Measurements from ENCODE around the gene TPI1. TPM values are rescaled to one million over a fixed set of nuclear protein-coding genes. Genes with fewer than 3 reads are reported as not detected.

Gene TPI1
- total and polyA plus RNA-seq, 3 experiments from 2014 or later: 613 to 1,374 (median 1,331) TPM

DNA sequence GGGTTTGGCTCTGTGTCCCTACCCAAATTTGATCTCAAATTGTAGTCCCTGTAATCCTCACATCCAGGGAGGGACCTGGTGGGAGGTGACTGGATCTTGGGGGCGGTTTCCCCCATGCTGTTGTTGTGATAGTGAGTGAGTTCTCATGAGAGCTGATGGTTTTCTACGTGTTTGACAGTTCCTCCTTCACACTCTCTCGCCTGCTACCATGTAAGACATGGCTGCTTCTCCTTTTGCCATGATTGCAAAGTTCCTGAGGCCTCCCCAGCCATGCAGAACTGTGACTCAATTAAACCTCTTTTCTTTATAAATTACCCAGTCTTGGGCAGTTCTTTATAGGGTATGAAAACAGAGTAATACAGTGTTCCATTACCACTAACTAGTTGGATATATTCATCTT lies 27.0 kb downstream of the TPI1 start:
- no peak overlapping the region for H3K27ac Mint-ChIP-seq
- peaks cover 0 to 4% of the 10 kb centered on the region in 2 donors for H3K27me3 Mint-ChIP-seq
- no peaks in the 10 kb centered on the region for H3K36me3 Mint-ChIP-seq
- ChIA-PET CTCF (interaction anchor here (1.1 kb wide), 1 partner anchor 22 kb away, joined by 3 read pairs; the partner anchor contains the start of gene SPSB2), POLR2A (no interaction called here)
- no peaks in the 10 kb centered on the region for H3K9me3 Mint-ChIP-seq
- Histone ChIP-seq H3K27ac (ENCODE audit: low read depth, low read length) (no peak overlapping the region), H3K9me3 (ENCODE audit: low read length) (no peaks in the 10 kb centered on the region), H3K27me3 (ENCODE audit: insufficient read depth, low read length, poor library complexity, severe bottlenecking) (no peaks in the 10 kb centered on the region), H3K4me3 (ENCODE audit: low read length) (no peak overlapping the region), H3K4me1 (ENCODE audit: insufficient read depth, low read length) (peaks cover 12% of the 10 kb centered on the region), H3K36me3 (ENCODE audit: insufficient read depth, low read length) (no peaks in the 10 kb centered on the region)
- no peak for DNase-seq
- H3K4me3 Mint-ChIP-seq: no peak overlapping the region
- peaks cover 12 to 19% (median 12%) of the 10 kb centered on the region in 3 donors for H3K4me1 Mint-ChIP-seq

DNA sequence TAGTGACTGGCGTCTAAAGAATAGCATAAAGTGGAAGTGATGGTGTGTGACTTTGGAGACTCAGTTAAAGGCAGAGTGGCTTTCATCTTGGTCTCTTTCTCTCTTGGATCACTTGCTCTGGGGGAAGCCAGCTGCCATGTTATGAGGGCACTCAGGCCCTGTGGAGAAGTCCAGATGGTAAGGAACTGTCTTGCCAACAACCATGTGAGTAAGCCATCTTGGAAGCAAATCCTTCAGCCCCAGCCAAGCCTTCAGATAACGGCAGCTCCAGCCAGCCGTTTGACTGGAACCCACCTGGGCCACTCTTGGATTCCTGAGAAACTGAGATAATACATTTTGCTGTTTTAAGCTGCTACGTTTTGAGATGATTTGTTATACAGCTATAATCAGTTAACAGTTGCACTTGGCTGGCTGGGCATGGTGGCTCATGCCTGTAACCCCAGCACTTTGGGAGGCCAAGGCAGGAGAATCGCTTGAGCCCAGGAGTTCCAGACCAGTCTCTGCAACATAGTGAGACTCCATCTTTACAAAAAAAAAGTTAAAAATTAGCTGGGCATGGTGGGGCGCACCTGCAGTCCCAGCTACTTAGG lies 29.6 kb downstream of the TPI1 start:
- H3K27ac ChIP-seq (ENCODE audit: low read depth, low read length): no peak overlapping the region
- Mint-ChIP-seq H3K4me1 (peaks cover 0 to 4% (median 0%) of the 10 kb centered on the region in 3 donors), H3K9me3 (no peaks in the 10 kb centered on the region), H3K27me3 (peaks cover 0 to 4% of the 10 kb centered on the region in 2 donors), H3K4me3 (no peak overlapping the region), H3K27ac (no peak overlapping the region), H3K36me3 (no peaks in the 10 kb centered on the region)
- H3K36me3 ChIP-seq (ENCODE audit: insufficient read depth, low read length): no peaks in the 10 kb centered on the region
- ChIA-PET CTCF (interaction anchor here (0.7 kb wide), 1 partner anchor 24 kb away, joined by 3 read pairs; the partner anchor contains the start of gene SPSB2), POLR2A (interaction anchor here (0.5 kb wide), 1 partner anchor 14 kb away, joined by 4 read pairs; no protein-coding TSS in a partner anchor)
- no peak overlapping the region for H3K4me3 ChIP-seq (ENCODE audit: low read length)
- no peaks in the 10 kb centered on the region for H3K4me1 ChIP-seq (ENCODE audit: insufficient read depth, low read length)
- H3K9me3 ChIP-seq (ENCODE audit: low read length): no peaks in the 10 kb centered on the region
- DNase-seq: no peak
- no peaks in the 10 kb centered on the region for H3K27me3 ChIP-seq (ENCODE audit: insufficient read depth, low read length, poor library complexity, severe bottlenecking)

DNA sequence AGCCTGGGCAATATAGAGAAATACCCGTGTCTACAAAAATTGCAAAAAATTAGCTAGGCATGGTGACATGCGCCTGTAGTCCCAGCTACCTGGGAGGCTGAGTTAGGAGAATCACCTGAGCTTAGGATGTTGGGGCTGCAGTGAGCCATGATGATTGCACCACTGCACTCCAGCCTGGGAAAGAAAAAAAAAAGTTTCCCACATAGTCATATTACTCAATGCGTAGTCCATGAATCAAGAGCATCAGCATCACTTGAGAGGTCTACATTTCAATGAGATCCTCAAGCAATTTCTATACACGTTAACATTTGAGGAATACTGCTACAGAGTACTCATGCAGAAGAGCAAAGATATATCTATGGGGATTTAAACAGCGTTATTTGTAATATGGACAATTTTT lies 32.1 kb downstream of the TPI1 start:
- H3K4me3 Mint-ChIP-seq: no peak overlapping the region
- H3K9me3 Mint-ChIP-seq: no peaks in the 10 kb centered on the region
- no peak overlapping the region for H3K27ac ChIP-seq (ENCODE audit: low read depth, low read length)
- H3K4me1 Mint-ChIP-seq: peaks cover 0 to 5% (median 0%) of the 10 kb centered on the region in 3 donors
- H3K4me3 ChIP-seq (ENCODE audit: low read length): no peak overlapping the region
- H3K27me3 Mint-ChIP-seq: peaks cover 0 to 4% of the 10 kb centered on the region in 2 donors
- H3K27ac Mint-ChIP-seq: peak overlapping the region in 1 of 8 donors; percentile 35
- CTCF ChIA-PET: interaction anchor here (1.1 to 1.8 kb wide), 5 partner anchors 8 to 119 kb away, joined by 3 to 8 read pairs (median 4); partner anchors contain the start of genes LPCAT3 and SPSB2
- H3K36me3 Mint-ChIP-seq: no peaks in the 10 kb centered on the region
- POLR2A ChIA-PET: interaction anchor here (0.6 kb wide), 1 partner anchor 210 kb away, joined by 4 read pairs; the partner anchor contains the start of gene ZNF384
- H3K9me3 ChIP-seq (ENCODE audit: low read length): no peaks in the 10 kb centered on the region
- no peak for DNase-seq
- no peaks in the 10 kb centered on the region for H3K36me3 ChIP-seq (ENCODE audit: insufficient read depth, low read length)
- no peaks in the 10 kb centered on the region for H3K27me3 ChIP-seq (ENCODE audit: insufficient read depth, low read length, poor library complexity, severe bottlenecking)
- peaks cover 8% of the 10 kb centered on the region for H3K4me1 ChIP-seq (ENCODE audit: insufficient read depth, low read length)

DNA sequence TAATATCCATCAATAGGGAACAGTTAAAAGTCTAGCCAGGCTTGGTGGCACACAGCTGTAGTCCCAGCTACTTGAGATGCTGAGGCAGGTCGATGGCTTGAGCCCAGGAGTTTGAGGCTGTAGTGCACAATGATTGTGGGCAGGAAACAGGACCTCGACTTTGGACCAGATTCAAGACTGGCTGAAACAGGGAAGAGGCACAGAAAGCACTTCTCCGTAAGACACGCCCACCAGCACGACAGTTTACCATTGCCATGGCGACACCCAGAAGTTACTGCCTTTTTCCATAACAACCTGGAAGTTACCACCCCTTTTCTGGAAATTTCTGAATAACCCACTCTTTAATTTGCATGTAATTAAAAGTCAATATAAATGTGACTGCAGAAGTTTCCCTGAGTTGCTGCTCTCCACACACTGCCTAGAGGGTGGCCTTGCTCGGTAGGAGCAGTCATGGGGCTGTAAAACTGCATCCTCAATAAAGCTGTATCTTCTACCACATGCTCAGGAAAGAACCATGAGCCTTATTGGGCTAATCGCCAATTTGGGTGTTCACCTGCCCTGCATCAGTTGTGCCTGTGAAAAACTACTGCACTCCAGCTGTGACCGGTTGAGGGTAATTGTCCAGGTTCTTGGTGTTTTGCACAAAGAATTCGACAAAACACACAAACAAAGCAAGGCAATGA lies 32.6 kb downstream of the TPI1 start:
- no peak for DNase-seq
- Mint-ChIP-seq H3K9me3 (no peaks in the 10 kb centered on the region), H3K27me3 (peaks cover 0 to 4% of the 10 kb centered on the region in 2 donors), H3K36me3 (no peaks in the 10 kb centered on the region), H3K27ac (peak overlapping the region in 1 of 8 donors; percentile 35), H3K4me3 (no peak overlapping the region), H3K4me1 (peaks cover 0 to 5% (median 0%) of the 10 kb centered on the region in 3 donors)
- Histone ChIP-seq H3K27ac (ENCODE audit: low read depth, low read length) (no peak overlapping the region), H3K36me3 (ENCODE audit: insufficient read depth, low read length) (no peaks in the 10 kb centered on the region), H3K27me3 (ENCODE audit: insufficient read depth, low read length, poor library complexity, severe bottlenecking) (no peaks in the 10 kb centered on the region), H3K9me3 (ENCODE audit: low read length) (no peaks in the 10 kb centered on the region), H3K4me3 (ENCODE audit: low read length) (no peak overlapping the region), H3K4me1 (ENCODE audit: insufficient read depth, low read length) (peaks cover 10% of the 10 kb centered on the region)
- ChIA-PET CTCF (interaction anchor here (1.1 to 1.8 kb wide), 4 partner anchors 9 to 118 kb away, joined by 3 to 8 read pairs (median 4); partner anchors contain the start of genes LPCAT3 and SPSB2), POLR2A (interaction anchor here (0.6 kb wide), 1 partner anchor 211 kb away, joined by 4 read pairs; the partner anchor contains the start of gene ZNF384)

DNA sequence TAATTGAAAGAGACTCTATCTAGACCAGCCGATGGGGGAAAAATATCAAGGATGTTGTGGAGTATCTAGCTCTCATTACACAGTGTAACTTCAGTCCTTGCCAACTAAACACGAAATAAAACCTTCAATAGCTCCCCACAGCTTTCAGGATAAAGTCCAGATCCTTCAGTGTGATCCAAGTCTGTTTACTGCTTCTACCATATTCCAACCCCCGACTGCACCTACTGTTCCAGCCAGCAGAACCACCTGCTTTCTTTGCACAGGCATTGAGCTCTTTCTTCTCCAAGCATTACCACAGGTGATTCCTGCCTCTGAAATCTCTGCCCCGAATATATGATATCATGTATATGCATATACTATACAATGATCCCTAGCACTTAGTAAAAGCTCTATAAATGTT lies 35.1 kb downstream of the TPI1 start:
- CTCF ChIA-PET: interaction anchor here (0.9 to 7.9 kb wide), 4 partner anchors 9 to 50 kb away, joined by 3 to 50 read pairs (median 24); partner anchors contain the start of gene SPSB2
- Mint-ChIP-seq H3K36me3 (no peaks in the 10 kb centered on the region), H3K9me3 (no peaks in the 10 kb centered on the region), H3K4me3 (no peak overlapping the region), H3K4me1 (peaks cover 0 to 5% (median 0%) of the 10 kb centered on the region in 3 donors), H3K27me3 (no peaks in the 10 kb centered on the region), H3K27ac (peak overlapping the region in 3 of 8 donors; percentile 10 to 56 (median 30))
- Histone ChIP-seq H3K27ac (ENCODE audit: low read depth, low read length) (no peak overlapping the region), H3K4me1 (ENCODE audit: insufficient read depth, low read length) (peaks cover 16% of the 10 kb centered on the region), H3K36me3 (ENCODE audit: insufficient read depth, low read length) (no peaks in the 10 kb centered on the region), H3K4me3 (ENCODE audit: low read length) (no peak overlapping the region), H3K9me3 (ENCODE audit: low read length) (no peaks in the 10 kb centered on the region), H3K27me3 (ENCODE audit: insufficient read depth, low read length, poor library complexity, severe bottlenecking) (no peaks in the 10 kb centered on the region)
- POLR2A ChIA-PET: interaction anchor here (0.6 to 1.2 kb wide), 3 partner anchors 11 to 91 kb away, joined by 3 to 7 read pairs (median 3); no protein-coding TSS in a partner anchor
- no peak for DNase-seq

DNA sequence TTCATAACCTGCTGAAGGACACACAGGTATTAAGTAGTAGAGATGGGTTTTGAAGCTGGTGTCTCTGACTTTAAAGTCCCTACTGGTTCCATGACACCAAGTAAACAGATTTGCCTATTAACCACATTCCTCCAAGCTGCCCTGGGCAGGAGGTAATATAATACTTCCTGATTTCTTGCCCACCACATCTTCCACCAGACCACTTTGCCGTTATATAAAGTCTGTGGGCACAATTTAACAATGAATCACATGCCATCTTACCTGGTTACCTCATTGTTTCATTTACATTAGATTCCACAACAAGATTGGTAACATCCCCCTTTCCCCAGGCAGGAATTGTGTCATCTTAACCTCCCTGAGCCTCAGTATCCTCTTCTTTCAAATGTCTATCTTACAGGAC lies 36.4 kb downstream of the TPI1 start:
- H3K27me3 Mint-ChIP-seq: no peaks in the 10 kb centered on the region
- H3K36me3 ChIP-seq (ENCODE audit: insufficient read depth, low read length): no peaks in the 10 kb centered on the region
- CTCF ChIA-PET: interaction anchor here (1.1 to 7.9 kb wide), 3 partner anchors 12 to 114 kb away, joined by 3 to 50 read pairs (median 45); partner anchors contain the start of genes LPCAT3 and SPSB2
- DNase-seq: no peak
- H3K9me3 Mint-ChIP-seq: no peaks in the 10 kb centered on the region
- peak overlapping the region in 1 of 8 donors; percentile 78 for H3K27ac Mint-ChIP-seq
- no peak overlapping the region for H3K27ac ChIP-seq (ENCODE audit: low read depth, low read length)
- peaks cover 0 to 5% (median 0%) of the 10 kb centered on the region in 3 donors for H3K4me1 Mint-ChIP-seq
- no peak overlapping the region for H3K4me3 ChIP-seq (ENCODE audit: low read length)
- POLR2A ChIA-PET: interaction anchor here (1.5 kb wide), 1 partner anchor 13 kb away, joined by 5 read pairs; no protein-coding TSS in a partner anchor
- H3K27me3 ChIP-seq (ENCODE audit: insufficient read depth, low read length, poor library complexity, severe bottlenecking): no peaks in the 10 kb centered on the region
- H3K9me3 ChIP-seq (ENCODE audit: low read length): no peaks in the 10 kb centered on the region
- H3K4me1 ChIP-seq (ENCODE audit: insufficient read depth, low read length): peaks cover 16% of the 10 kb centered on the region
- peak overlapping the region in 1 of 7 donors; percentile 19 for H3K4me3 Mint-ChIP-seq
- H3K36me3 Mint-ChIP-seq: peaks cover 0 to 5% (median 3%) of the 10 kb centered on the region in 3 donors

DNA sequence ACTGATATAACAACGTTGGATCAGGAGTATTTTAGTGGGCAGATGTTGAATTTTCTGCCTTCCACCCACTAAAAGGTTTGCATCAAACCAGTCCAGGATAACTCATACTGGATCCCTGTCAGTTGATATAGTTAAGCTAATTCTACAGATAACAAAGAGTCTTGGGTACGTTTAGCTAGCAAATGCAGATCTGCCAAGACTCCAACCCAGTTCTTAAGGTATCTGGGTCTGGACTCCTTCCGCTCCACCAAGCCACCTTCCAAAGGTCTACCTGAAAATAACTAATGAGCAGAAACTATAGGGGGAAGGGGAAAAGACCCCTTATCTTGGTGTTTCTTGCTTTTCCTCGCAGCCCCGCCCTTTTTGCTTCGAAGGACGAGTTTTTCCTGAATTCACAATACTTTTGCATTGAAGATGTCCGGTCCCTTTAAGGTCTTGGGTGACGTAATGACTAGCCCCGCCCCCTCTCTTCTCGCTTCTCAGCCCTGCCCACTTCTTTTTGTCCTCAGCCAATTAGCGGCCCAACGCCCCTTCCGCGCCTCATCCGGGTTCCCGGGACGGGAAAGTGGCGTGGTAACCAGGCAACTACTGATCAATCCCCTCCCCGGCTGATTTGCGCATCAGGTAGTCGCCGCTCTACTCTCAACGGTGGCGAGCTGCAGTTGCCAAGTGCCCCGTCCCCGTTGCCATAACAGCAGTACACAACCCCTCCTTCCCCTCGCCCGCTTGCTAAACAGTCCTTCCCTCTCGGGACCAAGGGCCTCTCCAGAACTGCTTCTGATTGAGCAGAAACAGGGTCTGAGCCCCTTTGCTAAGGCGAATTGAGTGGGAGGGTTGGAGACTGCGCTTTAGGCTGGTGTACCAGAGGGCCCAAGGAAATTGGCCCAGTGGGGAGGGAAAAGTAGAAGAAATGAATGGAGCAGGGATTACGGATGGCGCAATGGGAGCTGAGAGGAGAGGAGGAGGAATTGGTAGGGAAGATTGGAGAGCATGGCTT lies 37.2 kb downstream of the TPI1 start, which contains the start of gene LRRC23:
TSS of gene LRRC23 (plus strand) at position 543 of the 997 bp plus-strand sequence. CDS start 812 bp downstream, outside the sequence.
- ChIA-PET CTCF (interaction anchor here (1.0 to 7.9 kb wide), 5 partner anchors 13 to 114 kb away, joined by 3 to 50 read pairs (median 5); partner anchors contain the start of genes LPCAT3 and SPSB2), POLR2A (interaction anchor here (0.9 to 1.6 kb wide), 4 partner anchors 9 to 53 kb away, joined by 3 to 10 read pairs (median 4); partner anchors contain the start of genes CDCA3, ENO2 and USP5)
- Histone ChIP-seq H3K9me3 (ENCODE audit: low read length) (no peaks in the 10 kb centered on the region), H3K4me3 (ENCODE audit: low read length) (peak within 1 kb of the TSS; percentile 86), H3K27me3 (ENCODE audit: insufficient read depth, low read length, poor library complexity, severe bottlenecking) (no peaks in the 10 kb centered on the region), H3K27ac (ENCODE audit: low read depth, low read length) (peak within 1 kb of the TSS; percentile 95), H3K4me1 (ENCODE audit: insufficient read depth, low read length) (peaks cover 16% of the 10 kb centered on the region), H3K36me3 (ENCODE audit: insufficient read depth, low read length) (no peaks in the 10 kb centered on the region)
- DNase-seq: peak; percentile 97 to 99 (median 98)
- Mint-ChIP-seq H3K27me3 (no peaks in the 10 kb centered on the region), H3K36me3 (peaks cover 0 to 5% (median 3%) of the 10 kb centered on the region in 3 donors), H3K4me1 (peaks cover 0 to 5% (median 0%) of the 10 kb centered on the region in 3 donors), H3K9me3 (no peaks in the 10 kb centered on the region), H3K27ac (peak within 1 kb of the TSS in 1 of 8 donors; percentile 78), H3K4me3 (peak within 1 kb of the TSS in 1 of 7 donors; percentile 19)

Measured in CD8-positive, alpha-beta memory T cell (primary cell).